Activated T-helper 1 cell treated with anti-CD3 and anti-CD28 coated beads, Interleukin-2, amount 50 U/mL, for 16 hours (primary cell): ENCODE data around the gene TEX54.
"Not testable (repeated sequence)": the region's sequence is repeated elsewhere in the genome, so short reads cannot be mapped to it uniquely, and the experiment has no call there.

Experiments used
- DNase-seq, 2 donors: peaks; one replicate each; pipeline ENCODE4 v3.0.0-alpha.2; 2020; ENCODE audit warnings: low read depth in 1 of 2, low spot score in 1 of 2

The TEX54 gene

GRCh38 chr11:62832336-62833234 lies at the start of gene TEX54:
TEX54 (minus strand) TSS chr11:62832841.
- DNase-seq: no peak

GRCh38 chr11:62882431-62882749 lies 49.7 kb upstream of the TEX54 start:
- DNase-seq: no peak

GRCh38 chr11:62881579-62882430 lies 49.2 kb upstream of the TEX54 start:
- peak; percentile 89 to 91 for DNase-seq

GRCh38 chr11:62880803-62881578 lies 48.4 kb upstream of the TEX54 start, which contains the start of gene SLC3A2:
SLC3A2 (plus strand) TSS chr11:62880896; CDS start chr11:62881024, 128 bp downstream.
- DNase-seq: peak; percentile 73 to 81

GRCh38 chr11:62880231-62880802 lies 47.7 kb upstream of the TEX54 start:
- peak; percentile 7 to 16 for DNase-seq

GRCh38 chr11:62879235-62879978 lies 46.8 kb upstream of the TEX54 start:
- no peak for DNase-seq

GRCh38 chr11:62876712-62877111 lies 44.1 kb upstream of the TEX54 start:
- no peak for DNase-seq

- no peak for DNase-seq
These were observed 43.2 kb upstream of the TEX54 start for GRCh38 chr11:62875698-62876478.

- no peak for DNase-seq
These were observed 42.2 kb upstream of the TEX54 start for GRCh38 chr11:62874851-62875250.

- DNase-seq: no peak
These were observed 33.0 kb upstream of the TEX54 start for GRCh38 chr11:62865635-62866034.

- DNase-seq: no peak
These were observed 31.2 kb upstream of the TEX54 start for GRCh38 chr11:62863687-62864335.

- DNase-seq: not testable (repeated sequence)
These were observed 29.0 kb upstream of the TEX54 start for GRCh38 chr11:62861564-62862192.

- DNase-seq: no peak
These were observed 28.4 kb upstream of the TEX54 start for GRCh38 chr11:62860835-62861563.

- not testable (repeated sequence) for DNase-seq
These were observed 26.7 kb upstream of the TEX54 start for GRCh38 chr11:62859281-62859703.

- no peak for DNase-seq
These were observed 25.6 kb upstream of the TEX54 start for GRCh38 chr11:62858201-62858600.

GRCh38 chr11:62857541-62857982 lies 24.9 kb upstream of the TEX54 start:
- no peak for DNase-seq

- no peak for DNase-seq
These were observed 23.8 kb upstream of the TEX54 start for GRCh38 chr11:62856333-62856895.
